ENCODE data around the gene SLC4A11.

Gene SLC4A11

DNA sequence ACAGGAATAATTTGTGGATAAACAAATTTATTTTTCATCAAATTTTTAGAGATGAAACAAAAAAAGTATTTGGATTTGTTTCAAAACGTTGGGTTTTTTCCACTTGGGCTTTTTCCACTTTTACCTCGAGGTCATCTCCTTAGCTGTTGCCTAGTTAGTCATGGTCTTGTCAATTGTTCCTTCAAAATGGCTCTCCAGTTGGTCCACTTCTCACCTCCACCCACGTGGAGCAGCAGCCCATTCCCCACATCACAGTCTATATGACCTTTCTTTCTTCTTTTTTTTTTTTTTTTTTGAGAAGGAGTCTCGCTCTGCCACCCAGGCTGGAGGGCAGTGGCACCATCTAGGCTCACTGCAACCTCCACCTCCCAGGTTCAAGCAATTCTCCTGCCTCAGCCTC is 6.7 kb upstream of the SLC4A11 start:
- TF ChIP-seq, protein P1, sequence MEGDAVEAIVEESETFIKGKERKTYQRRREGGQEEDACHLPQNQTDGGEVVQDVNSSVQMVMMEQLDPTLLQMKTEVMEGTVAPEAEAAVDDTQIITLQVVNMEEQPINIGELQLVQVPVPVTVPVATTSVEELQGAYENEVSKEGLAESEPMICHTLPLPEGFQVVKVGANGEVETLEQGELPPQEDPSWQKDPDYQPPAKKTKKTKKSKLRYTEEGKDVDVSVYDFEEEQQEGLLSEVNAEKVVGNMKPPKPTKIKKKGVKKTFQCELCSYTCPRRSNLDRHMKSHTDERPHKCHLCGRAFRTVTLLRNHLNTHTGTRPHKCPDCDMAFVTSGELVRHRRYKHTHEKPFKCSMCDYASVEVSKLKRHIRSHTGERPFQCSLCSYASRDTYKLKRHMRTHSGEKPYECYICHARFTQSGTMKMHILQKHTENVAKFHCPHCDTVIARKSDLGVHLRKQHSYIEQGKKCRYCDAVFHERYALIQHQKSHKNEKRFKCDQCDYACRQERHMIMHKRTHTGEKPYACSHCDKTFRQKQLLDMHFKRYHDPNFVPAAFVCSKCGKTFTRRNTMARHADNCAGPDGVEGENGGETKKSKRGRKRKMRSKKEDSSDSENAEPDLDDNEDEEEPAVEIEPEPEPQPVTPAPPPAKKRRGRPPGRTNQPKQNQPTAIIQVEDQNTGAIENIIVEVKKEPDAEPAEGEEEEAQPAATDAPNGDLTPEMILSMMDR (IDR thresholded peaks at IDR 0.05): no peak
- no peak overlapping the region for H3K4me3 ChIP-seq
- no peak for DNase-seq (ENCODE audit: low spot score)
- H3K27ac ChIP-seq: no peak overlapping the region

DNA sequence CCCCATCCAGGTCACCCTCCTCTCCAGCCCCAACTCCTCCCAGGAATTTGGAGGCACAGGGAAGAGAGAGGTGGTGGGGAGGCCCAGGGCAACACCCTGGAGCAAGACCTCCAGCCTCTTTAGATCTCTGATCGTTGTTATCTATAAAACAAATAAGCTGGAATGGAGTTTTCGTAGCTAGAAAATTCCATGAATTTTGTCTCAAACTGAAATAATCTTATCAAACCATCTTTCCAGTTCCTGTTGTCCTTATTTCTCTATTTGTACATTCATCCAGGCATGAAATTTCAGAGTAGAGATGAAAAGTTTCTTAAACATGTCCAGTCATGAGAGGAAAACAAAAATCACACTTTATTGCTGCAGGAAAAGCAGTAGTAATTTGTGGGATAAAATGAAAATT is 6.2 kb upstream of the SLC4A11 start:
- no peak overlapping the region for H3K27ac ChIP-seq
- TF ChIP-seq, protein P1 (IDR thresholded peaks at IDR 0.05): no peak
- DNase-seq (ENCODE audit: low spot score): no peak
- H3K4me3 ChIP-seq: no peak overlapping the region

DNA sequence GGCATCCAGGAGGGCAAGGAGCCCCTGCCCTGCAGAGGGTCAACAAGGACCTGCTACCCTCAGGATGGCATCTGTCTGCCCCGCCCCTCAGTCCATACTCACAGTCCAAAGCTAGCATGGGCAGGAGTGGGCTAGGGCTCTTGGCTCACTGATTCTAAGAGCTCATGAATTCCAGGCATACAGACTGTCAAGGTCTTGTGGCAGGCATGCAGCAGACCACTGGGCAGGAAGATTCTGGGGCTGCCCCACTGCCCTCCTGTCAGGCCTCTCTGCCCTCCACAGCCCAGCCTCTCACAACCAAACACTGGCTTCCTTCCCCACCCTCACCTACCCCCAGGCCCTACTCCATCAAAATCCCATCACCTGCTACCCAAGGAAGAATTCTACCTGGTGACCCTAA is 5.6 kb upstream of the SLC4A11 start:
- no peak for DNase-seq (ENCODE audit: low spot score)
- Histone ChIP-seq H3K4me3 (no peak overlapping the region), H3K27ac (no peak overlapping the region)
- TF ChIP-seq, protein P1 (IDR thresholded peaks at IDR 0.05): no peak

DNA sequence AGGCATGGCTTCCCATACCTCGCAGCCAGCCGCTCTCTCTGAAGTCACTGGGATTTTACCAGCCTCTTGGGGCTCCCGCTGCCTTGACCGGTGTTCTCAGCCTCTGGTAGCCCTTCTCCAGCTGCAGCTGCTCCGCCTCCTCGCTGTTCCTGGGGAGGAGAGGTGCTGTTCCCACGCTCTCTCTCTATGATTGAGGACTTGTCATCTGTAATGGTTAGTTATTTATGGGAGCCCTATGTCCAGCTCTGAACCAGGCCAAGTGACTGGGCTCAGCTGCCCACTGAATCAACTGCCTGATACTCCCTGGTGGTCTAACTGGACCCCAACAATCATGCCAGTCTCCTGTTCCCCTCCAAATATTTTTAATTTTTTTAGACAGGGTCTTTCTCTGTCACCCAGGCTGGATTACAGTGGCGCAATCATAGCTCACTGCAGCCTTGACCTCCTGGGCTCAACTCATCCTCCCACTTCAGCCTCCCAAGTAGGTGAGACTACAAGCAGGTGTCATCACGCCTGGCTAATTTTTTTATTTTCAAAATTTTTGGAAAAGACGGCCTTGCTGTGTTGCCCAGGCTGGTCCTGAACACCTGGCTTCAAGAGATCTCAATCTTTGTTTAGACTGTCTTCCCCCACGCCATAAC is 4.8 kb upstream of the SLC4A11 start:
- H3K4me3 ChIP-seq: no peak overlapping the region
- no peak for DNase-seq (ENCODE audit: low spot score)
- H3K27ac ChIP-seq: no peak overlapping the region
- TF ChIP-seq, protein P1 (IDR thresholded peaks at IDR 0.05): no peak

DNA sequence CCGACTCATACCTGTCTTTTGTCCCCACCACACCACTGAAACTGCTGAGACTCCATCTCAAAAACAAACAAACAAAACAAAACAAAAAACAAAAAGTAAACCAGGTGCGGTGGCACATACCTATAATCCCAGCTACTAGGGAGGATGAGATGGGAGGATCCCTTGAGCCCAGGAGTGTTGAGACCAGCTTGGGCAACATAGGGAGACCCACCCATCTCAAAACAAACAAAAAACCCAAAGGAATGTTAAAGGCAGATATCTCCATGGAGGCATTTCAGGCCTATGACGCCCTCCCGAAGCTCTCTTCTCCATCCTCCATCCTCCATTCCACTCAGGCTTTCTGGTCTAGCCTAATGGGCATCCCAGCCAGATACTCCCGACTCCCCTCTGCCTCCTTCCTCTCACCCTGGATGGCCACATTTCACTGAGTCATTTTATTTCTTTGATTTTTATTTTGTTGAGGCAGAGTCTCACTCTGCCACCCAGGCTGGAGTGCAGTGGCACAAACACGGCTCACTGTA is 3.2 kb upstream of the SLC4A11 start:
- TF ChIP-seq, protein P1 (IDR thresholded peaks at IDR 0.05): no peak
- H3K27ac ChIP-seq: no peak overlapping the region
- DNase-seq (ENCODE audit: low spot score): no peak

DNA sequence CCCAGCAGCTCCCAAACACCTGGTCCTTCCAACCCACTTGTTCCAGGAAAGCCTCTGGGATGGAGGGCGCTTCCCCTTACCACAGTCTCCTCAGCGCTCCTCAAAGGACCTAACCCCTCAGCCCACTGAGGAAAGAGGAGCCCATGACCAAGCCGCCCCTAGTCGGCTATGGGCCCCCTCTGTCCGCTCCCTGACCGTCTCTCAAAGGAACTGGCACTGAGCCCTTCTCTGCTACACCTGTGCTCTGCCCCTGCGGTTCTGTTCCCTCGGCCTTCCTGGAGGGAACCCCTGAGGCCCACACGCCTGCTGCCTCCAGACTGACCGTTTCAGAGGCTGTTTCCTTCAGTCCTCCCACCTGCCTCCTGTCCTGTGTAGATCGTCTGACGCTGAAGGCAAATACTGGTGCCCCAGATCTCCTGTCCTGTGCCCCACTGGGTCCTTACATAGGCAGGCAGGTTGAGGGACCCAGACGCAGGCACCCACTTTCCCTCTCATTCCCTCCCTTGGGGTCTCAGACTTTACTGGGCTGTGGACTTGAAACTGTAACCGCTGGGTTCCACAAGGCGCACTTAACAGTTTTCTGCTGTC is 1.9 kb upstream of the SLC4A11 start:
- H3K27ac ChIP-seq: no peak overlapping the region
- no peak overlapping the region for H3K4me3 ChIP-seq
- TF ChIP-seq, protein P1 (IDR thresholded peaks at IDR 0.05): no peak
- DNase-seq (ENCODE audit: low spot score): no peak

More for the DNA sequence above, 3.2 kb upstream of the SLC4A11 start:
- no peak overlapping the region for H3K4me3 ChIP-seq
